ENCODE data around the gene COL4A2.
"Not testable (repeated sequence)": the region's sequence is repeated elsewhere in the genome, so short reads cannot be mapped to it uniquely, and the experiment has no call there.

COL4A2 gene

GRCh38 chr13:110307767-110308655 is 927 bp downstream of the COL4A2 start:
- no peak for DNase-seq (ENCODE audit: low read depth, low spot score)

GRCh38 chr13:110308656-110309359 is 1.7 kb downstream of the COL4A2 start:
- DNase-seq (ENCODE audit: low read depth, low spot score) = no peak

DNA sequence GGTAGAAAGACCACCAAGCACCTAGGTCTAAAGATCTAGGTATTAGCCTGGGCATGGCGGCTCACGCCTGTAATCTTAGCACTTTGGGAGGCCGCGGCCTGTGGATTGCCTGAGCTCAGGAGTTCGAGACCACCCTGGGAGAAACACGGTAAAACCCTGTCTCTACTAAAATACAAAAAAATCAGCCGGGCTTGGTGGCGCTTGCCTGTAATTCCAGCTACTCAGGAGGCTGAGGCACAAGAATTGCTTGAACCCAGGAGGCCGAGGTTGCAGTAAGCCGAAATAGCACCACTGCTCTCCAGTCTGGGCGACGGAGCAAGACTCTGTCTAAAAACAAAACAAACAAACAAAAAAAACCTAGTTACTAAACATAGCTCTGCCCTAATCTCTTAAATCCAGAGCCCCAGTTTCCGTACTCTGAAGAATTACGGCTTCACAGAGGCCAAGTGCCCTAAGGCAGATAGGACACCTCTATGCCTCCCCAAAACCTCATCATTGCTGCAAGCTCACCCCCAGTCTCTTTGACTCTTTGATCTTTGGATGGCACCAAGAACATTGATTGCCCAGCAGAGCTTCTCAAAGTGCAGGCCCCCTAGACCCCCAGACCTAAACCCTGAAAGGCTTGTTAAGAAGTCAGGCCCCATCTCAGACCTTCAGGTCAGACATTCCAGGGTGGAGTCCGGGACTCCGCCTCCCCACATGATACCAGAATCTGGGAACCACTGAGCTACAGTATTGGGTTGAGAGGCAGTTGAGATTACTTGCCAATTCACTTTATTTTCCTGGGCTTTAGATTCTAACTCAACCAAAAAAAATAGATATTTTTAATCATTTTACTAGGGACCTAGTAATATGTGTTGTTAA is 2.8 kb downstream of the COL4A2 start:
- DNase-seq (ENCODE audit: low read depth, low spot score) = no peak

GRCh38 chr13:110310541-110311442 is 3.7 kb downstream of the COL4A2 start:
- no peak for DNase-seq (ENCODE audit: low read depth, low spot score)

GRCh38 chr13:110311443-110312338 is 4.6 kb downstream of the COL4A2 start:
- DNase-seq (ENCODE audit: low read depth, low spot score) = no peak

GRCh38 chr13:110312339-110313031 is 5.4 kb downstream of the COL4A2 start:
- DNase-seq (ENCODE audit: low read depth, low spot score) = no peak

- not testable (repeated sequence) for DNase-seq (ENCODE audit: low read depth, low spot score)
These were observed 6.2 kb downstream of the COL4A2 start for GRCh38 chr13:110313261-110313660.

DNA sequence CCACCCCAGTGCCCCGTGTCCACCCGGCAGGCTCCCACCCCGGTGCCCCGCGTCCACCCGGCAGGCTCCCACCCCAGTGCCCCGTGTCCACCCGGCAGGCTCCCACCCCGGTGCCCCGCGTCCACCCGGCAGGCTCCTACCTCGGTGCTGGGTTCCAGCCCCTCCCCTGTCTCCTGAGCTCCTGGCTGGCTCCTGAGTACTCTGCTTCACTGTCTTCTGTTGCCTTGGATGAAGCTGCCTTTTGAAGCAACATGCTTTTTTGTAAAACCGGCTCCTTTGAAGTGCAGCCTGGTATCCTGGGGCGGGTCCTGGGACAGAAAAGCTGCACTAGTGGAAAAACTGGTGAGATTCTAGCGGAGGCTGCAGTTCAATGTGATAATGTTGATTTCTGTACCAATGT is 6.6 kb downstream of the COL4A2 start:
- not testable (repeated sequence) for DNase-seq (ENCODE audit: low read depth, low spot score)

GRCh38 chr13:110314516-110315245 is 7.6 kb downstream of the COL4A2 start:
- DNase-seq (ENCODE audit: low read depth, low spot score) = no peak

DNA sequence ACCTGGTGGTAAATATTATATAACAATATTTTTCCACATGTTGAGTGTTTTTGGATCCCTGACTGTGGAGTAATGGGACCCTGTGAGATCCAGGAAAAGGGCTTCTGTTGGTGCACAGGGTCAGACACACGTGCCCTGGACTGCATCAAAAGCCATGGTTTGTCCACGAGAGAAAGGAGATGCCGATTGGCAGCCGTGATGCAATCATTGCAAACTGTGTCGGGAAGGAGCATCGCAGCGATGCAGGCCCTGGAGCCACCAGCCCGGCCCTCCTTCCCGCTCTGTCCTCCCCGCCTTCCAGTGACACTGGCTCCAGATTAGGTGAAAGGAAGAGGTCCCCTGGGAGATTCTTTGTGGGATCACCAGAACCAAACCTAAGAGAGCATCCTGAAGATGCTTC is 9.1 kb downstream of the COL4A2 start:
- DNase-seq (ENCODE audit: low read depth, low spot score) = no peak

GRCh38 chr13:110317093-110317492 is 10.0 kb downstream of the COL4A2 start:
- DNase-seq (ENCODE audit: low read depth, low spot score) = no peak

DNA sequence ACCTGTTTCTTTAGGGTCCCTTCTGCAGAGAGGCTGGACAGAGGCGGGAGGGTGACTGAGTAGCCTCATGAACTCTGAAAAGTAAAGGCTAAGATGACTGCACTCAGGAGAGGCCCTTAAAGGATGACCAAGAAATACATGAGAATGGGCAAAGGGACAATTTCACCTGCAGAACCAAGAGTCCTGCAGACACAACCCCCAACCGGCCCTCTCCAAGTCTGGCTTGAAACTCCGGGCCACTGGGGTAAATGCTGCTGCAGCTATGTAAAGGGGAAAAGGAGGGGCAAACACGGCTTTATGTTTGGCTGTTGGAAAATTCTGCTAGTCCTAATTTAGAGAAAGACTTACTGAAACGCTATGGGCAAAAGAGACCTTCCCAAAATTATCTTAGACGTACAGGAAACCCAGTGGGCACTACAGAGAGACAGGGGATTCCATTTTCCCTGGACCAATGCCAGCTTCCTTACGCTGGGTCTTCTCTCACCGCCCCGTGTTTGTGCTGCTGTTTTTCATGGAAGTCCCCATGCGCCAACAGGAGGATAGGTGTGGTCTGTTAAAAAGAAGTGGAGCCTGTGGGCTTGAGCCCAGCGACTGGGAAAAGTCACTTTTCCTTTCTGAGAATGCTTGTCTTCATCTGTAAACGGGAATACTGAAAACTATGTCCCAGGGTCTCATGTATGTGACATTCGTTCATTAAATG is 10.6 kb downstream of the COL4A2 start:
- DNase-seq (ENCODE audit: low read depth, low spot score) = no peak

DNA sequence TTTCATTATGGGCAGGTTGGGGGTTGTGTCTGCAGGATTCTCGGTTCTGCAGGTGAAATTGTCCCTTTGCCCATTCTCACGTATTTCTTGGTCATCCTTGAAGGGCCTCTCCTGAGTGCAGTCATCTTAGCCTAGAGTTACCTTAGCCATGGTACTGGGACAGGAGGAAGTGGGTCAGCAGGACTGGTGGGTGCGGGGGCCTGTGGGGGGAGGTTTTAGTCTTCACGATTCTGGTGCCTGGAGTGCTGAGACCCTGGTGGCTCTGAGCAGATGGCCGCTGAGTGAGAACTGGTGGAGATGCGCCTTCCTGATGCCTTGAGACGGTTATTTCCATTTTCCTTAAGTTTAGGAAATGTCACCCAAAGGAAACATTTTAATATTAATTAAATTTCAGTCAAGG is 11.8 kb downstream of the COL4A2 start:
- DNase-seq (ENCODE audit: low read depth, low spot score) = no peak

- DNase-seq (ENCODE audit: low read depth, low spot score) = no peak
These were observed 12.3 kb downstream of the COL4A2 start for GRCh38 chr13:110319397-110319773.

- no peak for DNase-seq (ENCODE audit: low read depth, low spot score)
These were observed 12.9 kb downstream of the COL4A2 start for GRCh38 chr13:110319774-110320509.

- no peak for DNase-seq (ENCODE audit: low read depth, low spot score)
These were observed 13.6 kb downstream of the COL4A2 start for GRCh38 chr13:110320645-110321044.

DNA sequence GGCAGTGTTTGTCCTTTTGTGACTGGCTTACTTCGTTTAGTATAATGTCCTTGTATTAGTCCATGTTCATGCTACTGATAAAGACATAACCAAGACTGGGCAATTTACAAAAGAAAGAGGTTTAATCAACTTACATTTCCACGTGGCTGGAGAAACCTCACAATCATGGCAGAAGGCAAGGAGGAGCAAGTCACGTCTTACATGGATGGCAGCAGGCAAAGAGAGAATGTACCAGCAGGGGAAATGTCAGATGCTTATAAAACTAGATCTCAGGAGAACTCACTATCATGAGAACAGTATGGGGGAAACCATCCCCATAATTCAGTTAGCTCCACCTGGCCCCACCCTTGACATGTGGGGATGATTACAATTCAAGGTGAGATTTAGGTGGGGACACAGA is 14.5 kb downstream of the COL4A2 start:
- DNase-seq (ENCODE audit: low read depth, low spot score) = not testable (repeated sequence)
